IPS-NIHi7 (cell line): ENCODE results near the gene EIPR1.
A peak's percentile ranks its signal among the peaks of the same experiment; 100 is the strongest.
"Not testable (repeated sequence)": the region's sequence is repeated elsewhere in the genome, so short reads cannot be mapped to it uniquely, and the experiment has no call there.

ENCODE experiments used
- DNase-seq: peaks from one replicate; pipeline ENCODE4 v3.0.0; 2012; ENCODE audit warnings: mixed read lengths; ENCODE audit errors: extremely low spot score

EIPR1 gene

GRCh38 chr2:3212061-3212362, 165.6 kb downstream of the EIPR1 start:
- DNase-seq: no peak

- DNase-seq: no peak
Observed at GRCh38 chr2:3211256-3212060, 166.2 kb downstream of the EIPR1 start.

DNA sequence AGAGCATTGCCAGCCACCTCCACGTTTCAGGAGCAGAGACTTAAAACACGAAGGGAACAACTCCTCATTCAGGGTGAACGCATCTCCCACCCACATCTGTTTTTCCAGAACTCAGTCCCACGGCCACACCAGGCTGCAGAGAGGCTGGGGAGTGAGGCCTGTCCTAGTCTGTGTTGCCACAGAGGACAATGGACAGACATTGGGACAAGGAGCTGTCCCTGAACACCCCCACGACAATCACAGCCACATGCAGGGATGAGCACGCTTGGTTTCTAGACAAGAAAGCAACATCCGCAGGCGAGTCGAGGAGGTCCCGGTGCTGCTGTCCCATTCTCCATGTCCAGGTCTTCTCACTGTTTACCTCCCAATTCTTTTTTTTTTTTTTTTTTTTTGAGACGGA, 167.4 kb downstream of the EIPR1 start:
- DNase-seq: no peak

DNA sequence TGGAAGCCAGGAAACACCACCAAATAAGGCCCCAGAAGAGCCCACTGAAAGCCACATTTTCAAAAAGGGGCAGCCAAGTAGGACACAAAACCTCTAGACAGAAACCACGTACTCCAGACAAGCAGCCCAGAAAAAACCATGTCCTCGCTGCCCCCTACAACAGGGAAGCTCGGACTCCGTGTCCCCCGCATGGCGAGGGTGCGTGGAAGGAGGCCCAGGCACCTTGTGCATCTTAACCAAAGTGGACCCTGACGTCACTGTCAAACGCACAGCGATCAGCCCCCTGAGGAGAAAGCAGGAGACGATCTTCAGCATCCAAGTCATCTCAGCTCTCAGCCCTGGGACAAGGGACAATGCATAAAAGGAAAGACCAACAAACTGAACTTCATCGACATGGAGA, 168.4 kb downstream of the EIPR1 start:
- DNase-seq: no peak

- DNase-seq: no peak
Observed at GRCh38 chr2:3208591-3208990, 169.0 kb downstream of the EIPR1 start.

GRCh38 chr2:3208179-3208578, 169.4 kb downstream of the EIPR1 start:
- no peak for DNase-seq

GRCh38 chr2:3207091-3207491, 170.5 kb downstream of the EIPR1 start:
- DNase-seq: no peak

DNA sequence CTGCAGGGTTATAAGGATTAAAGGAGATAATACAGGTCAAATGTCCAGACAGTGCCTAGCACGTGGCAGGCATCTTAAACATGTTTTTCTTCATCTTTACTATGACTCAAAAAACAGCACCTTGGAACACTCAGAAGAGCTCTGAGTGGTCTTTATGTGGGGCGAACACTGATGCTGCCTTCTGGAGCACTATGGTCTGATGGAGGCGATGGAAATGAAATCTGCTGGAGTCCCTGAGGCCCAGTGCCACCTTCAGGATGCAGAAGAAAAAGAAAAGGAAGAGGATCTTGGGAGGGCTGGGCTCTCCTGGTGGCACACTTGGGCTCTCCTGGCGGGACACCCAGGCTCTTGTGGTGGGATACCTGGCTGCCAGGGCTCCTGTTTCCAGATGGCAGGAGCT, 171.8 kb downstream of the EIPR1 start:
- no peak for DNase-seq

DNA sequence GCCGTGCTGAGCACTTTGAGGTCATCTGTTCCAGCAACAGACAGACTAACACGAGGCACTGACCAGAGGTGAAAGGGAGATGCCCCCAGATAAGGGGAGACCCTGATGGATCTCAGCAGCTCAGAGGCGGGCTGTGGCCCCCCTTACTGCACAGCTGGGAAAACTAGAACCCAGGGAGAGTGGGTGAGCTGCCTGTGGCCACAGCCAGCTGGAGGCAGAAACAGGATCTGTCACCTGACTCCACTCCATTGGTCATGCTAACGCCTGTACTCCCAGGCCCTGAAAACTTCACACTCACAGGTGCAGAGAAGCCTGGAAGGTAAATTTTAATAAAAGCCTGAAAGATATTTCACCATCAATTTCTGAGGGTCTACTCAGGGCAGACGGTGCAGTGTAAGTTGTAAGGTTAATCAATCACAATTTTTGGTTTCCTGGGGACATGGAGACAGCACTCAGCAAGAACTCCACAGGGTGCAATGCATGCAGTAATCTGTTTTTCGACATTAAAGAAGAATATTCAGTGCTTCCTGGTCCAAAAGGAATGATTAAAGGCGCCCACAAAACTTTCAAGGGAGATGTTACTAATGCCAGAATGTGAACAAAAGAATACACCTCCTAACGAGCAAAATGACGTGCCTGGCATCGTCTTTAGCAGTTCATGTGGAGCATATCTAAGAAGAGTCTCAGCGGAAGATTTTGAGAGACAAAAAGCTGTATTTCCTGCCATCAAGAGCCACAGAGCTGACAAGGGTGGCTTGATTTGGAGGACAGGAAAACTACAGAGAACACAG, 173.4 kb downstream of the EIPR1 start:
- no peak for DNase-seq

GRCh38 chr2:3203497-3204019, 174.1 kb downstream of the EIPR1 start:
- DNase-seq: no peak

DNA sequence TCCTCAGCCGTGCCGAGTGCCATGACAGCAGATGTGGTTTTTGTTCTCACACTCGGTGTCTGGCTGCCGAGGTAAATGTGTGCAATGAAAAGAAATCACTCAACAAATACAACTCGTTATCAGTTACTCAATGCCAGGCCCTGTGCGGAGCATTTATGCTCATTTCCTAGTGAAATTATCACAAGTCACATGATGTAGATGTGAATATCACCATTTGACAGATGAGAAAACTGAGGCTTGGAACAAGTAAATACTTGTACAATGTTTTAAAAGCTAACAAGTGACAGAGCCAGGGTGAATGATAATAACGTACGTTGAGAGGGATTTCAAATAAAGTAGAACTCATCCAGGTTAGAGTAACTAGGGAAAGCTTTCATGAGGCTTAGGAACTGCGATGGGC, 174.7 kb downstream of the EIPR1 start:
- no peak for DNase-seq

DNA sequence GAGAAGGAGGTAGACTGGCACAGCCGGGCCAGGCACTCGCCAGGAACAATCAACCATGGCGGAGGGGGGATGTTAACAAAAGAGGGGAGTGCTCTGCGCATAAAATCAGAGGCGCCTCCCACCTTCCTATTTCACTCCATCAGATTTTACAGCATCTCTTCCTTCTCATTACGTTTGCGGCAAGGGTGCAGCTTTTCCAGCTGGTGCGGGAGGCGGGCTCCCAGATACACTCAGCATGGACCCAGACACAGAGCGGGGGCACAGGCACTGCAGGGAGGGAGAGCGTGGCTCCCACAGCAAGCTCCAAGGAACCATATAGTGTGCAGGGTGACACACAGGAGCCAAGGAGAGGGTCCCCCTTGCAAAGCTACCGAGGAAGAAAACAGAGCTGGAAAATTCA, 176.3 kb downstream of the EIPR1 start:
- DNase-seq: no peak

GRCh38 chr2:3200420-3200939, 177.1 kb downstream of the EIPR1 start:
- DNase-seq: no peak

DNA sequence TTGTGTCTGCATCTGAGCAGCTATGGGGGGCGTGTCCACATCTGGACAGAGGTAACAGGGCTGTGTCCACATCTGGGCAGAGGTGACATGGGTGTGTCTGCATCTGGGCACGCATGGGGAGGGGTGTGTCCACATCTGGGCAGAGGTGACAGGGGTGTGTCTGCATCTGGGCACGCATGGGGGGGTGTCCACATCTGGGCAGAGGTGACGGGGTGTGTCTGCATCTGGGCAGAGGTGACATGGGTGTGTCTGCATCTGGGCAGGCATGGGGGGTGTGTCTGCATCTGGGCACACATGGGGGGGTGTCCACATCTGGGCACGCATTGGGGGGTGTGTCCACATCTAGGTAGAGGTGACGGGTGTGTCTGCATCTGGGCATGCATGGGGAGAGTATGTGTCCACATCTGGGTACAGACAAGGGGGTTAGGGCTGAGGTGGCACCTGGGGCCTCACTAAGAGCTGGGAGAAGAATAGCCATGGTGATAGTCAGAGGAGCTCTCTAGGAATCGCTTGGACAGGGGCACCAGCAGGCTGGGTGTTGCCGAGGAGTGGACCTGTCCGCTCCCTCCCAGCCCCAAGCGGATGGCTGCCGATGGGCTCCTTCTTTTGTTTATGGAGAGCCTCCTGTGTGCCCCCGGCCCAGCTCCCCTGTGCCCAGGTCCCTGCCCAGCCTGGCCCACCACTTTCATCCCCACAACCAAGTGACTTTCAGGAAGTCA, 177.8 kb downstream of the EIPR1 start:
- DNase-seq: no peak

- not testable (repeated sequence) for DNase-seq
Observed at GRCh38 chr2:3198671-3199192, 178.9 kb downstream of the EIPR1 start.

DNA sequence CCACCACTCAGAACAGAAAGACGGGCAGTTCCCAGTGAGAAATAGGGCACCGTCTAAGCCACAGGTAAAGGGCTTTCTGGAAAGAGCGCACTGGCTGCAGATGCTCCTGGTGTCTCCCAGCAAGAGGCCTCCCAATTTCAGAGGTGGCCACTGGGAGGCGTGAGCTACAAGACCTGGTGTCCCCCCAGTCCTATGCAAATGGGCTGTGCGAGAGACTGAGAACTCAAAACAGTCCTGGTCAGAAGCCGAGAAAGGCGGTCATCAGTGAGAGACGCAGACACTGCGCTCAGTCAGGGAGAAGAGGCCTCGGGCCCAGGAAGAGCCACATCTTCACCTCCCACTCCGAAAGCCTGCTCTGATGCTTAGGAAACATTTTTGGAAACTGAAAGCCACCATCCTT, 179.5 kb downstream of the EIPR1 start:
- DNase-seq: peak; percentile 63

DNA sequence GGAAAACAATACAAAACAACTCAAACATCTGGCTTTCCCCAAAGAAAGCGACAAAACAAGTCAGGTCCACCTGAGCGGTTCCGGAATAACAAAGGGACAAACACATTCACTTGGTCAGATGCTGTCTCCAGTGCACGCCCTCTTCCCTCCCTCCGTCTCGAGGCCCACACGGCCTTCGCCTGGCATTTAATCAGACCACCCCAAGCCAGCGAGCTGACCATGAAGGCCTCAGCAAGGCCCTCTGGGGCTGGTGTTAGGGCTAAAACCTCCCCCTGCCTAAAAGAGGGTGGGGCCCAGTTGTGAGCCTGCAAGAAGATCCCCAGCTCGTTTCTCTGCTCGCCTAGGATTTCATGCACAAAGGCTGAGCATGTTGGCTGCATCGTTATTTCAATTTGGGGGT, 180.3 kb downstream of the EIPR1 start:
- no peak for DNase-seq

- DNase-seq: no peak
Observed at GRCh38 chr2:3196716-3197115, 180.9 kb downstream of the EIPR1 start.

DNA sequence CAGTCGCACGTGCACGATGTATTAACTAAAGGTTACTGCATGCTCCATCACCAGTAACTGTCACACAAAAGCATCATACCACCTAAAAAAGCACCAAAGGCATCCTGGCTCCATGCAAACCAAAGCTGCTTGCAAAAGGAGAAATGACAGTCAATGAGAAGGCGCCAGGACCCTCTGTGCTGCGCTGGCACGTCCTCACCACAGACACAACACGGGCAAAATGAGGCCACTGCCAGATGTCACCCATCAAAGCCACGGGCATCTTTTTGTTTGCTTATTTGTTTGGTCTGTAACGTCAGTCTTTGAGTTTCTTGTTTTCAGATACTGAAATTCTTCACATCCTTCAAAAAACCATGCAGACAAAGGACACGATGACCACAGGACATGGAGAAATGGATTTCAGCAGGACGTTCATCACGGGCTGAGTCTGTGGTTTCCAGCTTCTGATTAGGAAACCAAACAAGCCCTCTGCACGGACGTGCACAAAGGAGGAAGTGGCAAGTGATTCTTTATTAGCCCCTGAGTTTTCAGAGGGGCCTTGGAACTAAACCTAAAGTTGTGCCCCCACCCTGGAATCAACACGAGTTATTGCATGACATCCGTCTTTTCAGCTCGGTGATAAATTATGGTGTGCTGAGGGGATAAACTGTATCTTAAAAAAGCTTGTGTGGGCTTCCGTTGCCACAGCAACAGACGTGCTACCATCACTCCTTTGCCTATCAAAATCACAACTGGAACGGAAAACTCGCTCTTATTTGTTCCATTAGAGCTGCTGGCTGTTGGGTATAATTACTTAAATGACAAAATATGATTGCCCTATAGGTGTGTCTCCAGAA, 181.8 kb downstream of the EIPR1 start:
- no peak for DNase-seq

- DNase-seq: no peak
Observed at GRCh38 chr2:3194828-3195227, 182.8 kb downstream of the EIPR1 start.
